Ovary (tissue), 3 donors: ENCODE measurements around the gene MITF.

Experiments used
- EP300 ChIP-seq: sonication (generic); formaldehyde crosslinking; IDR thresholded peaks from one replicate; pipeline ENCODE4 v1.6.1; 2017; ENCODE audit warnings: antibody characterized with exemption
- TF ChIP-seq, protein P1 (sequence below), 3 donors: fragments of 450-650 bp in 2 of 3; fragments of 200-600 bp in 1 of 3; IDR thresholded peaks; one replicate each; pipeline versions ENCODE4 v1.5.1 to v1.8.0; 2016 to 2022; ENCODE audit warnings: antibody characterized with exemption in 3 of 3, mild to moderate bottlenecking in 1 of 3
- donor health status: DM: no; HTN: no; CAD: no.

DNA sequence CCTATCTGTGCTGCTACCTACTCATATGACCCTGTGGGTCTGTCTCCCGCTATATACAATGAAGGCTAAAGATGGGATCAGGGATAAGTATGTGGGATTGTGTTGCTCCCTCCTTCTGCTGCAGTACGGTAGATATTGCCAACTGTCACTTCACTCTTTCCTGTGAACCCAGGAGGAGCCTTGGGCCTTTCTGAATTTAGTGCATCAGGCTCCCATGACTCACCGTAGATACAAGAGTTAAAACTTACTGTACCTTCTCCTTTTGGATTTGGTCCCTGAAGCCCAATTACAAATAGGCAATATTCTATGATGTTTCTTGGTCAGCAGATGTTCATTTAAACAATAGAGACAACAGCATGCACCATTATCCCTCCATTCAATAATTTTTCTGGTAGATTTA lies 27.4 kb downstream of the MITF start:
- TF ChIP-seq, protein P1, sequence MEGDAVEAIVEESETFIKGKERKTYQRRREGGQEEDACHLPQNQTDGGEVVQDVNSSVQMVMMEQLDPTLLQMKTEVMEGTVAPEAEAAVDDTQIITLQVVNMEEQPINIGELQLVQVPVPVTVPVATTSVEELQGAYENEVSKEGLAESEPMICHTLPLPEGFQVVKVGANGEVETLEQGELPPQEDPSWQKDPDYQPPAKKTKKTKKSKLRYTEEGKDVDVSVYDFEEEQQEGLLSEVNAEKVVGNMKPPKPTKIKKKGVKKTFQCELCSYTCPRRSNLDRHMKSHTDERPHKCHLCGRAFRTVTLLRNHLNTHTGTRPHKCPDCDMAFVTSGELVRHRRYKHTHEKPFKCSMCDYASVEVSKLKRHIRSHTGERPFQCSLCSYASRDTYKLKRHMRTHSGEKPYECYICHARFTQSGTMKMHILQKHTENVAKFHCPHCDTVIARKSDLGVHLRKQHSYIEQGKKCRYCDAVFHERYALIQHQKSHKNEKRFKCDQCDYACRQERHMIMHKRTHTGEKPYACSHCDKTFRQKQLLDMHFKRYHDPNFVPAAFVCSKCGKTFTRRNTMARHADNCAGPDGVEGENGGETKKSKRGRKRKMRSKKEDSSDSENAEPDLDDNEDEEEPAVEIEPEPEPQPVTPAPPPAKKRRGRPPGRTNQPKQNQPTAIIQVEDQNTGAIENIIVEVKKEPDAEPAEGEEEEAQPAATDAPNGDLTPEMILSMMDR (IDR thresholded peaks at IDR 0.05): no peak
- no peak for TF ChIP-seq EP300
